MM.1S (cell line): Measurements from ENCODE around the gene CCDC195.

ENCODE experiments used
- DNase-seq: peaks from one replicate; pipeline ENCODE4 v3.0.0-alpha.2; 2015
- H2AFZ ChIP-seq: fragments of 300-600 bp; sonication (generic); 2 replicates; pipeline ENCODE4 v1.6.0; 2016; ENCODE audit warnings: antibody characterized with exemption, low read length
- H3F3A ChIP-seq: fragments of 300-600 bp; sonication (generic); 2 replicates; pipeline ENCODE4 v1.6.1; 2016; ENCODE audit warnings: mild to moderate bottlenecking, antibody characterized with exemption, low read length, moderate library complexity, mixed read lengths; ENCODE audit not compliant: insufficient read depth
- H3K27ac ChIP-seq: fragments of 300-600 bp; sonication (generic); 2 replicates; pipeline ENCODE4 v1.5.1; 2016; ENCODE audit warnings: mild to moderate bottlenecking, low read length
- H3K27me3 ChIP-seq: fragments of 300-600 bp; sonication (generic); replicated peaks from 2 replicates; pipeline ENCODE4 v1.6.0; 2016; ENCODE audit warnings: low read length; ENCODE audit not compliant: insufficient read depth
- H3K36me3 ChIP-seq: fragments of 300-600 bp; sonication (generic); replicated peaks from 2 replicates; pipeline ENCODE4 v1.6.1; 2016; ENCODE audit warnings: mild to moderate bottlenecking, low read length, mixed read lengths; ENCODE audit not compliant: insufficient read depth
- H3K4me1 ChIP-seq: fragments of 300-600 bp; sonication (generic); 2 replicates; pipeline ENCODE4 v1.6.1; 2016; ENCODE audit warnings: low read length, mixed read lengths
- H3K4me2 ChIP-seq: fragments of 300-600 bp; sonication (generic); 2 replicates; pipeline ENCODE4 v1.6.0; 2016; ENCODE audit warnings: low read depth, low read length
- H3K4me3 ChIP-seq: fragments of 300-600 bp; sonication (generic); 2 replicates; pipeline ENCODE4 v1.5.1; 2016; ENCODE audit warnings: low read length, mixed read lengths
- H3K79me2 ChIP-seq: fragments of 300-600 bp; sonication (generic); 2 replicates; pipeline ENCODE4 v1.6.1; 2016; ENCODE audit warnings: mixed run types, low read length, mixed read lengths
- H3K9ac ChIP-seq: fragments of 300-600 bp; sonication (generic); 2 replicates; pipeline ENCODE4 v1.6.1; 2016; ENCODE audit warnings: low read length, mixed read lengths
- H3K9me2 ChIP-seq: fragments of 300-600 bp; sonication (generic); replicated peaks from 2 replicates; pipeline ENCODE4 v1.6.1; 2016; ENCODE audit warnings: mild to moderate bottlenecking, low read length, mixed read lengths; ENCODE audit not compliant: insufficient read depth
- H3K9me3 ChIP-seq: fragments of 300-600 bp; sonication (generic); replicated peaks from 2 replicates; pipeline ENCODE4 v1.6.1; 2016; ENCODE audit warnings: mild to moderate bottlenecking, low read length, mixed read lengths; ENCODE audit not compliant: insufficient read depth
- H4K20me1 ChIP-seq: fragments of 300-600 bp; sonication (generic); 2 replicates; pipeline ENCODE4 v1.6.1; 2016; ENCODE audit warnings: mild to moderate bottlenecking, low read length, moderate library complexity, mixed read lengths; ENCODE audit not compliant: insufficient read depth
- EZH2 ChIP-seq: fragments of 300-600 bp; sonication (generic); optimal IDR thresholded peaks from 2 replicates; pipeline ENCODE3; 2017; ENCODE audit warnings: low read depth, mild to moderate bottlenecking, antibody characterized with exemption, low read length, mixed read lengths
- EZH2phosphoT487 ChIP-seq: fragments of 300-600 bp; sonication (generic); IDR thresholded peaks from 2 replicates; pipeline ENCODE4 v1.6.1; 2018; ENCODE audit warnings: antibody characterized with exemption, low read length
- TF ChIP-seq, protein P1 (sequence below): fragments of 300-600 bp; sonication (generic); IDR thresholded peaks from 2 replicates; pipeline ENCODE4 v1.5.1; 2016; ENCODE audit warnings: antibody characterized with exemption, low read length, mixed read lengths

Gene CCDC195

GRCh38 chr2:224716201-224716600 is at the start of gene CCDC195:
Gene CCDC195 (minus strand): TSS chr2:224716365. CDS start chr2:224716365, 0 bp downstream.
- no peak within 1 kb of the TSS for H3K9ac ChIP-seq
- no peaks in the 10 kb centered on the region for H3K27me3 ChIP-seq

GRCh38 chr2:224764565-224765236 is 48.5 kb upstream of the CCDC195 start:
- H2AFZ ChIP-seq, result no peak overlapping the region
- H3K9ac ChIP-seq, result no peak overlapping the region
- no peaks in the 10 kb centered on the region for H4K20me1 ChIP-seq
- H3K9me2 ChIP-seq, result no peaks in the 10 kb centered on the region
- H3K27me3 ChIP-seq, result no peaks in the 10 kb centered on the region
- no peaks in the 10 kb centered on the region for H3F3A ChIP-seq
- no peak overlapping the region for H3K27ac ChIP-seq
- no peaks in the 10 kb centered on the region for H3K4me1 ChIP-seq
- H3K4me3 ChIP-seq, result no peak overlapping the region
- no peaks in the 10 kb centered on the region; the same call in 1 of the 2 replicates for H3K36me3 ChIP-seq
- TF ChIP-seq, protein P1, sequence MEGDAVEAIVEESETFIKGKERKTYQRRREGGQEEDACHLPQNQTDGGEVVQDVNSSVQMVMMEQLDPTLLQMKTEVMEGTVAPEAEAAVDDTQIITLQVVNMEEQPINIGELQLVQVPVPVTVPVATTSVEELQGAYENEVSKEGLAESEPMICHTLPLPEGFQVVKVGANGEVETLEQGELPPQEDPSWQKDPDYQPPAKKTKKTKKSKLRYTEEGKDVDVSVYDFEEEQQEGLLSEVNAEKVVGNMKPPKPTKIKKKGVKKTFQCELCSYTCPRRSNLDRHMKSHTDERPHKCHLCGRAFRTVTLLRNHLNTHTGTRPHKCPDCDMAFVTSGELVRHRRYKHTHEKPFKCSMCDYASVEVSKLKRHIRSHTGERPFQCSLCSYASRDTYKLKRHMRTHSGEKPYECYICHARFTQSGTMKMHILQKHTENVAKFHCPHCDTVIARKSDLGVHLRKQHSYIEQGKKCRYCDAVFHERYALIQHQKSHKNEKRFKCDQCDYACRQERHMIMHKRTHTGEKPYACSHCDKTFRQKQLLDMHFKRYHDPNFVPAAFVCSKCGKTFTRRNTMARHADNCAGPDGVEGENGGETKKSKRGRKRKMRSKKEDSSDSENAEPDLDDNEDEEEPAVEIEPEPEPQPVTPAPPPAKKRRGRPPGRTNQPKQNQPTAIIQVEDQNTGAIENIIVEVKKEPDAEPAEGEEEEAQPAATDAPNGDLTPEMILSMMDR, result no peak
- no peak for TF ChIP-seq EZH2
- no peak for TF ChIP-seq EZH2phosphoT487
- H3K9me3 ChIP-seq, result no peaks in the 10 kb centered on the region
- H3K4me2 ChIP-seq, result no peak overlapping the region
- H3K79me2 ChIP-seq, result no peaks in the 10 kb centered on the region
- no peak for DNase-seq

More at GRCh38 chr2:224716201-224716600, at the start of gene CCDC195:
- H2AFZ ChIP-seq, result no peak within 1 kb of the TSS
- H3K79me2 ChIP-seq, result no peaks in the 10 kb centered on the region
- TF ChIP-seq, protein P1, result no peak
- TF ChIP-seq EZH2phosphoT487, result no peak
- H3K27ac ChIP-seq, result no peak within 1 kb of the TSS
- no peaks in the 10 kb centered on the region for H3K9me2 ChIP-seq
- no peak within 1 kb of the TSS for H3K4me2 ChIP-seq
- no peaks in the 10 kb centered on the region for H3K4me1 ChIP-seq
- no peak for DNase-seq
- H4K20me1 ChIP-seq, result no peaks in the 10 kb centered on the region
- H3K36me3 ChIP-seq, result no peaks in the 10 kb centered on the region
- H3F3A ChIP-seq, result no peaks in the 10 kb centered on the region
- no peaks in the 10 kb centered on the region for H3K9me3 ChIP-seq
- H3K4me3 ChIP-seq, result no peak within 1 kb of the TSS

- Histone ChIP-seq H3K36me3 (no peaks in the 10 kb centered on the region; the same call in 1 of the 2 replicates), H3F3A (no peaks in the 10 kb centered on the region), H3K9ac (no peak overlapping the region), H3K9me2 (no peaks in the 10 kb centered on the region), H3K79me2 (no peaks in the 10 kb centered on the region), H3K27ac (no peak overlapping the region), H3K4me3 (no peak overlapping the region), H3K4me2 (no peak overlapping the region), H4K20me1 (no peaks in the 10 kb centered on the region), H3K9me3 (no peaks in the 10 kb centered on the region), H3K4me1 (no peaks in the 10 kb centered on the region), H3K27me3 (no peaks in the 10 kb centered on the region), H2AFZ (no peak overlapping the region)
- TF ChIP-seq EZH2 (no peak), EZH2phosphoT487 (no peak)
- TF ChIP-seq, protein P1, result no peak
- no peak for DNase-seq
Measured at GRCh38 chr2:224757934-224758548, 41.9 kb upstream of the CCDC195 start.
